SK-N-SH (cell line): ENCODE measurements around the gene TAF1D. TPM values are rescaled to one million over a fixed set of nuclear protein-coding genes. Genes with fewer than 3 reads are reported as not detected.

ENCODE experiments used
- CTCF ChIA-PET: fragments of 300-600, 350-600 bp; formaldehyde crosslinking; extraction: SDS; loops from one replicate; lab custom pipeline; 2021; lab: Yijun Ruan, JAX
- POLR2A ChIA-PET: fragments of 350-600 bp; sonication (Branson Sonifier 250); formaldehyde crosslinking; extraction: SDS; loops from one replicate; lab custom pipeline; 2020; ENCODE audit warnings: antibody characterized with exemption, inconsistent platforms; lab: Yijun Ruan, JAX
- DNase-seq: peaks from one replicate; pipeline ENCODE4 v3.0.0; 2012
- H2AFZ ChIP-seq: fragments of 200-600 bp; sonication (generic); 2 replicates; pipeline ENCODE4 v1.8.1; 2016; ENCODE audit warnings: antibody characterized with exemption, mild to moderate bottlenecking, low read depth
- H3F3A ChIP-seq: fragments of 200-600 bp; sonication (generic); replicated peaks from 2 replicates; pipeline ENCODE3; 2016; ENCODE audit warnings: antibody characterized with exemption, mild to moderate bottlenecking; ENCODE audit not compliant: insufficient read depth
- H3K27ac ChIP-seq, 2 experiments: fragments of 200-500 bp in 1 of 2; fragments of 200-600 bp in 1 of 2; sonication (Bioruptor generic) in 1 of 2; sonication (generic), shearing (Covaris generic) in 1 of 2; 2 replicates each; pipeline versions ENCODE4 v1.5.1 to v1.6.1; 2014 to 2016; ENCODE audit warnings: low read depth in 2 of 2, inconsistent platforms in 1 of 2, low read length in 1 of 2, mild to moderate bottlenecking in 1 of 2, mixed read lengths in 1 of 2
- H3K27me3 ChIP-seq: fragments of 200-600 bp; sonication (generic), shearing (Covaris generic); 2 replicates; pipeline ENCODE4 v1.6.1; 2016; ENCODE audit warnings: mixed run types; ENCODE audit not compliant: insufficient read depth
- H3K36me3 ChIP-seq, 2 experiments: fragments of 200-500 bp in 1 of 2; fragments of 200-600 bp in 1 of 2; sonication (Bioruptor generic) in 1 of 2; sonication (generic) in 1 of 2; replicated peaks in 1 of 2; 2 replicates each; pipeline versions ENCODE3 to v1.5.1; 2014 to 2016; ENCODE audit warnings: low read length in 1 of 2, mild to moderate bottlenecking in 1 of 2; ENCODE audit not compliant: insufficient read depth in 2 of 2, control insufficient read depth in 1 of 2
- H3K4me1 ChIP-seq, 2 experiments: fragments of 200-500 bp in 1 of 2; fragments of 200-600 bp in 1 of 2; sonication (Bioruptor generic) in 1 of 2; sonication (generic), shearing (Covaris generic) in 1 of 2; 2 replicates each; pipeline versions ENCODE4 v1.5.1 to v1.6.1; 2014 to 2016; ENCODE audit warnings: low read depth in 1 of 2, low read length in 1 of 2, mixed run types in 1 of 2; ENCODE audit not compliant: insufficient read depth in 2 of 2, control insufficient read depth in 1 of 2
- H3K4me2 ChIP-seq: fragments of 200-600 bp; sonication (generic), shearing (Covaris generic); 2 replicates; pipeline ENCODE4 v1.6.1; 2017; ENCODE audit warnings: mixed run types
- H3K4me3 ChIP-seq, 2 experiments: fragments of 200-500 bp in 1 of 2; fragments of 200-600 bp in 1 of 2; sonication (Bioruptor generic) in 1 of 2; sonication (generic), shearing (Covaris generic) in 1 of 2; 2 replicates each; pipeline versions ENCODE4 v1.5.1 to v1.8.1; 2014 to 2016; ENCODE audit warnings: low read depth in 2 of 2, inconsistent platforms in 1 of 2, low read length in 1 of 2, mild to moderate bottlenecking in 1 of 2, mixed read lengths in 1 of 2, moderate library complexity in 1 of 2
- H3K79me2 ChIP-seq: fragments of 200-600 bp; sonication (generic); 2 replicates; pipeline ENCODE4 v1.8.1; 2017; ENCODE audit warnings: mild to moderate bottlenecking; ENCODE audit not compliant: insufficient read depth
- H3K9ac ChIP-seq: fragments of 200-600 bp; sonication (generic); 2 replicates; pipeline ENCODE4 v1.6.1; 2017; ENCODE audit warnings: mixed run types
- H3K9me2 ChIP-seq: fragments of 200-600 bp; sonication (generic); 2 replicates; pipeline ENCODE4 v1.6.1; 2017; ENCODE audit warnings: mixed run types
- H3K9me3 ChIP-seq: fragments of 200-600 bp; sonication (generic); 2 replicates; pipeline ENCODE4 v1.6.1; 2017; ENCODE audit warnings: mixed run types, mild to moderate bottlenecking, moderate library complexity
- H4K20me1 ChIP-seq: fragments of 200-600 bp; sonication (generic); 2 replicates; pipeline ENCODE4 v1.6.1; 2017; ENCODE audit warnings: mild to moderate bottlenecking, mixed run types; ENCODE audit not compliant: insufficient read depth
- ELF1 ChIP-seq: IDR thresholded peaks from 2 replicates; pipeline ENCODE4 v1.4.0; 2012
- EP300 ChIP-seq, 2 experiments: IDR thresholded peaks; 2 replicates each; pipeline versions ENCODE4 v1.4.0 to v1.6.1; 2012; ENCODE audit warnings: borderline replicate concordance in 1 of 2, low read depth in 1 of 2, low read length in 1 of 2
- FOSL2 ChIP-seq: IDR thresholded peaks from 2 replicates; pipeline ENCODE4 v1.4.0; 2012; ENCODE audit warnings: low read depth, mild to moderate bottlenecking, moderate library complexity, borderline replicate concordance
- FOXJ3 ChIP-seq: sonication (generic); formaldehyde crosslinking; IDR thresholded peaks from 2 replicates; pipeline ENCODE4 v1.5.1; 2020; ENCODE audit warnings: mild to moderate bottlenecking, missing genetic modification reagents
- JUND ChIP-seq: IDR thresholded peaks from 2 replicates; pipeline ENCODE4 v1.4.0; 2012
- MXI1 ChIP-seq: IDR thresholded peaks from 2 replicates; pipeline ENCODE4 v1.6.1; 2012; ENCODE audit warnings: mild to moderate bottlenecking, low read depth, low read length, improper control_type of control experiment
- NFIC ChIP-seq: IDR thresholded peaks from 2 replicates; pipeline ENCODE4 v1.4.0; 2012; ENCODE audit warnings: borderline replicate concordance
- NRF1 ChIP-seq: IDR thresholded peaks from 2 replicates; pipeline ENCODE4 v1.6.1; 2012; ENCODE audit warnings: low read depth, mild to moderate bottlenecking, low read length
- RCOR1 ChIP-seq: fragments of 150-350 bp; IDR thresholded peaks from 2 replicates; pipeline ENCODE4 v1.6.1; 2017; ENCODE audit warnings: antibody characterized with exemption, low read length
- RFX5 ChIP-seq: IDR thresholded peaks from 2 replicates; pipeline ENCODE4 v1.6.1; 2012; ENCODE audit warnings: mild to moderate bottlenecking, improper control_type of control experiment, low read length
- SMC3 ChIP-seq: IDR thresholded peaks from 2 replicates; pipeline ENCODE4 v1.6.1; 2012; ENCODE audit warnings: low read depth, low read length, improper control_type of control experiment
- TCF12 ChIP-seq: IDR thresholded peaks from 2 replicates; pipeline ENCODE4 v1.4.0; 2012
- TEAD4 ChIP-seq: IDR thresholded peaks from 2 replicates; pipeline ENCODE4 v1.4.0; 2012; ENCODE audit warnings: mild to moderate bottlenecking, borderline replicate concordance; ENCODE audit not compliant: insufficient read depth
- USF2 ChIP-seq: fragments of 150-350 bp; IDR thresholded peaks from 2 replicates; pipeline ENCODE4 v1.6.1; 2017; ENCODE audit warnings: antibody characterized with exemption, low read length, low read depth, borderline replicate concordance
- WGBS: methylation state at CpG from one replicate; pipeline ENCODE4 v1.1.6; 2017; ENCODE audit warnings: low lambda C conversion rate; 5-methylcytosine and 5-hydroxymethylcytosine counted together
- polyA plus RNA-seq, 3 experiments: library from polyadenylated mRNA; depleted of rRNA; stranded (reverse); fragments of >200 nt; gene quantifications; 2 replicates each; pipeline ENCODE4 v1.2.3, GENCODE V29; 2012
- TF ChIP-seq, protein P1 (sequence below): IDR thresholded peaks from 2 replicates; pipeline ENCODE4 v1.4.0; 2012; ENCODE audit warnings: low read depth
- TF ChIP-seq, protein P2 (sequence below): fragments of 150-350 bp; IDR thresholded peaks from 2 replicates; pipeline ENCODE4 v1.6.1; 2016; ENCODE audit warnings: mild to moderate bottlenecking, low read depth, low read length
- TF ChIP-seq, protein P3 (sequence below): IDR thresholded peaks from 2 replicates; pipeline ENCODE4 v1.4.0; 2012; ENCODE audit warnings: low read depth, borderline replicate concordance

TAF1D gene
- polyA plus RNA-seq, 1 of the 3 experiments (the other 2 are of a cell fraction): 56.7 TPM

GRCh38 chr11:93753241-93753640, 11.9 kb upstream of the TAF1D start:
- Histone ChIP-seq H3K36me3 (peaks cover 14 to 24% of the 10 kb centered on the region in 2 experiments), H3K4me2 (no peak overlapping the region), H3K9me2 (no peaks in the 10 kb centered on the region), H4K20me1 (no peaks in the 10 kb centered on the region), H3K9me3 (no peaks in the 10 kb centered on the region), H3K27ac (no peak overlapping the region), H2AFZ (no peak overlapping the region), H3K27me3 (no peaks in the 10 kb centered on the region), H3K4me1 (no peaks in the 10 kb centered on the region), H3F3A (peaks cover 4% of the 10 kb centered on the region), H3K9ac (no peak overlapping the region), H3K4me3 (no peak overlapping the region)
- CTCF ChIA-PET: no interaction called here
- 94% methylated on average over 2 of the region's 2 CpGs for WGBS
- DNase-seq: no peak
- TF ChIP-seq SMC3: no peak
- no peak for TF ChIP-seq RCOR1
- TF ChIP-seq, all 33 proteins: peak for 0
- no peaks in the 10 kb centered on the region for H3K79me2 ChIP-seq
- POLR2A ChIA-PET: no interaction called here

DNA sequence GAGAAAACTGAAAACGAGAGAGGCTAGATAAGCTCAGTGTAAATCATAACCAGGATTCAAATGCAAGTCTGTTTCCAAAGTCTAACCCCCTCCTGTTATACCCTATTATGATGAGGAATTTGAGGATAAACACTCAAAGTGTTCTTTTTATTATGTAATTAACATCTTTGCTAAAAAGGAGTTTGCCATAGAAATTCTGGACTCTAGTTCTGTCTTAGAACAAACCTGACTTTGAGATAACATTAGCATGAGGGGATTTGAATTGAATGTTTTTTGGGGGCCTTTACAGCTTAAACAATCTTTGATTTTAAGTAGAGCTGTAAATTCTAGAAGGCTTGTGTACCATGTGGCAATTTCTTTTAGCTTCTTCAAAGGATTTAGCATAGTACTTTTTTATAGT, 9.7 kb upstream of the TAF1D start:
- no peaks in the 10 kb centered on the region for H3K9me2 ChIP-seq
- H4K20me1 ChIP-seq: no peaks in the 10 kb centered on the region
- POLR2A ChIA-PET: interaction anchor here (1.0 kb wide), 1 partner anchor 9 kb away, joined by 4 read pairs; the partner anchor contains the start of genes C11orf54 and TAF1D
- H3K36me3 ChIP-seq: peaks cover 14% of the 10 kb centered on the region in 2 experiments
- H2AFZ ChIP-seq: no peak overlapping the region
- no peaks in the 10 kb centered on the region for H3K4me1 ChIP-seq
- H3K27me3 ChIP-seq: no peaks in the 10 kb centered on the region
- H3F3A ChIP-seq: no peaks in the 10 kb centered on the region
- TF ChIP-seq NRF1 (no peak), SMC3 (no peak), MXI1 (no peak), RFX5 (no peak), TCF12 (no peak), TEAD4 (no peak), ELF1 (no peak), EP300 (IDR thresholded peaks at IDR 0.05; ENCODE audit: borderline replicate concordance in 1 of 2, low read depth in 1 of 2, low read length in 1 of 2) (no peak), USF2 (no peak), JUND (no peak)
- TF ChIP-seq, protein P1, sequence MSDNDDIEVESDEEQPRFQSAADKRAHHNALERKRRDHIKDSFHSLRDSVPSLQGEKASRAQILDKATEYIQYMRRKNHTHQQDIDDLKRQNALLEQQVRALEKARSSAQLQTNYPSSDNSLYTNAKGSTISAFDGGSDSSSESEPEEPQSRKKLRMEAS: no peak
- H3K79me2 ChIP-seq: no peaks in the 10 kb centered on the region
- H3K4me3 ChIP-seq: no peak overlapping the region
- H3K9me3 ChIP-seq: no peaks in the 10 kb centered on the region
- no peak overlapping the region for H3K9ac ChIP-seq
- no peak overlapping the region for H3K27ac ChIP-seq
- CTCF ChIA-PET: interaction anchor here (0.6 kb wide), 1 partner anchor 164 kb away, joined by 3 read pairs; no protein-coding TSS in a partner anchor
- WGBS: 81% methylated on average over 1 of the region's 1 CpG
- H3K4me2 ChIP-seq: no peak overlapping the region
- no peak for DNase-seq

- H3K36me3 ChIP-seq: peaks cover 6% of the 10 kb centered on the region in 2 experiments
- H3F3A ChIP-seq: peaks cover 4% of the 10 kb centered on the region
- peaks cover 9% of the 10 kb centered on the region for H3K79me2 ChIP-seq
- no peak overlapping the region for H2AFZ ChIP-seq
- CTCF ChIA-PET: interaction anchor here (1.5 kb wide), 1 partner anchor 37 kb away, joined by 4 read pairs; the partner anchor contains the start of gene MED17
- no peak overlapping the region for H3K4me3 ChIP-seq
- H3K9me3 ChIP-seq: no peaks in the 10 kb centered on the region
- no peaks in the 10 kb centered on the region for H3K9me2 ChIP-seq
- TF ChIP-seq FOSL2 (no peak), TCF12 (no peak), NFIC (no peak), ELF1 (no peak), RCOR1 (no peak), FOXJ3 (CRISPR knock-in tag) (no peak), NRF1 (no peak), EP300 (IDR thresholded peaks at IDR 0.05; ENCODE audit: borderline replicate concordance in 1 of 2, low read depth in 1 of 2, low read length in 1 of 2) (no peak)
- TF ChIP-seq, protein P2, sequence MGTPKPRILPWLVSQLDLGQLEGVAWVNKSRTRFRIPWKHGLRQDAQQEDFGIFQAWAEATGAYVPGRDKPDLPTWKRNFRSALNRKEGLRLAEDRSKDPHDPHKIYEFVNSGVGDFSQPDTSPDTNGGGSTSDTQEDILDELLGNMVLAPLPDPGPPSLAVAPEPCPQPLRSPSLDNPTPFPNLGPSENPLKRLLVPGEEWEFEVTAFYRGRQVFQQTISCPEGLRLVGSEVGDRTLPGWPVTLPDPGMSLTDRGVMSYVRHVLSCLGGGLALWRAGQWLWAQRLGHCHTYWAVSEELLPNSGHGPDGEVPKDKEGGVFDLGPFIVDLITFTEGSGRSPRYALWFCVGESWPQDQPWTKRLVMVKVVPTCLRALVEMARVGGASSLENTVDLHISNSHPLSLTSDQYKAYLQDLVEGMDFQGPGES: no peak
- TF ChIP-seq, protein P3, sequence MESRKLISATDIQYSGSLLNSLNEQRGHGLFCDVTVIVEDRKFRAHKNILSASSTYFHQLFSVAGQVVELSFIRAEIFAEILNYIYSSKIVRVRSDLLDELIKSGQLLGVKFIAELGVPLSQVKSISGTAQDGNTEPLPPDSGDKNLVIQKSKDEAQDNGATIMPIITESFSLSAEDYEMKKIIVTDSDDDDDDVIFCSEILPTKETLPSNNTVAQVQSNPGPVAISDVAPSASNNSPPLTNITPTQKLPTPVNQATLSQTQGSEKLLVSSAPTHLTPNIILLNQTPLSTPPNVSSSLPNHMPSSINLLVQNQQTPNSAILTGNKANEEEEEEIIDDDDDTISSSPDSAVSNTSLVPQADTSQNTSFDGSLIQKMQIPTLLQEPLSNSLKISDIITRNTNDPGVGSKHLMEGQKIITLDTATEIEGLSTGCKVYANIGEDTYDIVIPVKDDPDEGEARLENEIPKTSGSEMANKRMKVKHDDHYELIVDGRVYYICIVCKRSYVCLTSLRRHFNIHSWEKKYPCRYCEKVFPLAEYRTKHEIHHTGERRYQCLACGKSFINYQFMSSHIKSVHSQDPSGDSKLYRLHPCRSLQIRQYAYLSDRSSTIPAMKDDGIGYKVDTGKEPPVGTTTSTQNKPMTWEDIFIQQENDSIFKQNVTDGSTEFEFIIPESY: no peak
- H3K9ac ChIP-seq: no peak overlapping the region
- DNase-seq: no peak
- no peaks in the 10 kb centered on the region for H4K20me1 ChIP-seq
- no peaks in the 10 kb centered on the region for H3K27me3 ChIP-seq
- no peak overlapping the region for H3K4me2 ChIP-seq
- POLR2A ChIA-PET: no interaction called here
- H3K27ac ChIP-seq: no peak overlapping the region
- 93% methylated on average over 1 of the region's 1 CpG for WGBS
- peaks cover 0 to 2% of the 10 kb centered on the region in 2 experiments; a peak in 1 of 4 replicates for H3K4me1 ChIP-seq
Measured at GRCh38 chr11:93747122-93747521, 5.8 kb upstream of the TAF1D start.
